Endothelial cell of umbilical vein (primary cell): ENCODE measurements around the gene CIDEC. TPM values are rescaled to one million over a fixed set of nuclear protein-coding genes. Genes with fewer than 3 reads are reported as not detected.

ENCODE experiments used
- BruUV-seq: library from RNA; stranded (reverse); fragments of 400-500 nt; replicated peaks from 2 replicates; lab custom pipeline; 2021; lab: Mats Ljungman, UMichigan
- CTCF ChIA-PET: fragments of 300-600, 350-600 bp; sonication (Branson Sonifier 250); formaldehyde crosslinking; loops from one replicate; lab custom pipeline; 2021; ENCODE audit warnings: antibody characterized with exemption, inconsistent platforms; lab: Charles Lee
- POLR2A ChIA-PET: fragments of 300-600, 350-600 bp; sonication (Branson Sonifier 250); formaldehyde crosslinking; loops from one replicate; lab custom pipeline; 2021; ENCODE audit warnings: antibody characterized with exemption, inconsistent platforms; lab: Charles Lee
- DNase-seq: peaks from one replicate; pipeline ENCODE4 v3.0.0-alpha.2; 2011; ENCODE audit warnings: low read depth, low spot score
- FAIRE-seq: peaks from 2 replicates; lab custom pipeline; 2011; peaks lifted over from hg19 to GRCh38; lab: Jason Lieb, UNC
- H2AFZ ChIP-seq: 2 replicates; pipeline ENCODE4 v1.6.0; 2012; ENCODE audit warnings: low read depth, low read length, control low read depth, inconsistent platforms
- H3K27ac ChIP-seq: 2 replicates; pipeline ENCODE4 v1.5.1; 2011; ENCODE audit warnings: low read depth, mild to moderate bottlenecking, control low read depth, low read length, moderate library complexity; ENCODE audit not compliant: insufficient read depth
- H3K27me3 ChIP-seq, 2 experiments: 2 replicates each; pipeline versions ENCODE4 v1.6.0 to v1.6.1; 2011; ENCODE audit warnings: low read length in 2 of 2, mixed read lengths in 1 of 2; ENCODE audit not compliant: control insufficient read depth in 2 of 2, insufficient read depth in 2 of 2
- H3K36me3 ChIP-seq, 2 experiments: 2 replicates in 1 of 2; 3 replicates in 1 of 2; pipeline ENCODE4 v1.5.1; 2011; ENCODE audit warnings: low read length in 2 of 2, mild to moderate bottlenecking in 1 of 2, moderate library complexity in 1 of 2; ENCODE audit not compliant: control insufficient read depth in 2 of 2, insufficient read depth in 2 of 2; ENCODE audit errors: extremely low read depth in 1 of 2
- H3K4me1 ChIP-seq: 3 replicates; pipeline ENCODE4 v1.5.1; 2011; ENCODE audit warnings: mild to moderate bottlenecking, low read length; ENCODE audit not compliant: control insufficient read depth, insufficient read depth; ENCODE audit errors: extremely low read depth
- H3K4me2 ChIP-seq: 2 replicates; pipeline ENCODE4 v1.6.1; 2011; ENCODE audit warnings: low read length, control low read depth, mixed read lengths; ENCODE audit not compliant: insufficient read depth
- H3K4me3 ChIP-seq, 3 experiments: fragments of 200-600 bp in 1 of 3; sonication (generic), shearing (Covaris generic) in 1 of 3; replicated peaks in 1 of 3; 2 replicates each; pipeline ENCODE4 v1.5.1; 2011 to 2016; ENCODE audit warnings: control low read depth in 3 of 3, low read length in 3 of 3, mild to moderate bottlenecking in 2 of 3, inconsistent platforms in 1 of 3, low read depth in 1 of 3, moderate library complexity in 1 of 3; ENCODE audit not compliant: insufficient read depth in 1 of 3
- H3K79me2 ChIP-seq: 2 replicates; pipeline ENCODE4 v1.6.0; 2012; ENCODE audit warnings: low read length, inconsistent platforms; ENCODE audit not compliant: control insufficient read depth, insufficient read depth
- H3K9ac ChIP-seq: replicated peaks from 2 replicates; pipeline ENCODE3; 2011; ENCODE audit warnings: low read length, control low read depth; ENCODE audit not compliant: insufficient read depth; ENCODE audit errors: extremely low read depth
- H3K9me1 ChIP-seq: replicated peaks from 3 replicates; pipeline ENCODE4 v1.6.0; 2011; ENCODE audit warnings: mild to moderate bottlenecking, low read length; ENCODE audit not compliant: control insufficient read depth, insufficient read depth; ENCODE audit errors: extremely low read depth
- H3K9me3 ChIP-seq: replicated peaks from 2 replicates; pipeline ENCODE4 v1.5.1; 2012; ENCODE audit warnings: low read length, inconsistent platforms; ENCODE audit not compliant: control insufficient read depth, insufficient read depth
- H4K20me1 ChIP-seq: replicated peaks from 2 replicates; pipeline ENCODE3; 2011; ENCODE audit warnings: mild to moderate bottlenecking, low read length; ENCODE audit not compliant: control insufficient read depth, insufficient read depth; ENCODE audit errors: extremely low read depth
- CTCF ChIP-seq, 2 donors: IDR thresholded peaks; 1 replicate in 1 of 2; 2 replicates in 1 of 2; pipeline ENCODE4 v1.5.1; 2011; ENCODE audit warnings: low read length in 2 of 2, mild to moderate bottlenecking in 2 of 2, moderate library complexity in 2 of 2, control low read depth in 1 of 2, inconsistent platforms in 1 of 2, low read depth in 1 of 2; ENCODE audit not compliant: insufficient read depth in 1 of 2; ENCODE audit errors: extremely low read depth in 1 of 2
- EZH2 ChIP-seq: IDR thresholded peaks from 2 replicates; pipeline ENCODE4 v1.6.1; 2012; ENCODE audit warnings: borderline replicate concordance, low read depth, mild to moderate bottlenecking, moderate library complexity, low read length, inconsistent platforms; ENCODE audit not compliant: severe bottlenecking
- FOS ChIP-seq: IDR thresholded peaks from 2 replicates; pipeline ENCODE4 v1.6.1; 2011; ENCODE audit warnings: mild to moderate bottlenecking, low read length, moderate library complexity, borderline replicate concordance; ENCODE audit not compliant: insufficient read depth
- GATA2 ChIP-seq: IDR thresholded peaks from 2 replicates; pipeline ENCODE4 v1.7.0; 2011; ENCODE audit warnings: low read depth, mild to moderate bottlenecking, moderate library complexity, mixed read lengths, low read length; ENCODE audit not compliant: insufficient read length, insufficient read depth
- MAX ChIP-seq: IDR thresholded peaks from 2 replicates; pipeline ENCODE4 v1.6.1; 2011; ENCODE audit not compliant: insufficient read depth, insufficient read length
- MYC ChIP-seq: IDR thresholded peaks from one replicate; pipeline ENCODE4 v1.6.1; 2011; ENCODE audit warnings: mild to moderate bottlenecking, low read depth, low read length
- POLR2A ChIP-seq: IDR thresholded peaks from 2 replicates; pipeline ENCODE4 v1.6.1; 2012; ENCODE audit warnings: low read depth, mild to moderate bottlenecking, control low read depth, low read length
- dilution Hi-C: fragments of 300-500 bp; cut with MboI; formaldehyde crosslinking; loops from one replicate; pipeline ENCODE4 v1.15.0; 2019; ENCODE audit warnings: low sequenced_read_pairs; ENCODE audit not compliant: extremely low pct_ligation_motif_present
- intact Hi-C: fragments of 100-400 bp; cut with micrococcal nuclease; formaldehyde crosslinking; loops from one replicate; pipeline ENCODE4 v1.10.0; 2022
- polyA plus RNA-seq, 4 experiments: library from polyadenylated mRNA; depleted of rRNA in 3 of 4; stranded (reverse) in 3 of 4; unstranded in 1 of 4; fragments of >200 nt; gene quantifications; 2 replicates each; pipeline versions ENCODE4 v1.2.1 to v1.2.3, GENCODE V29; 2011 to 2012; ENCODE audit warnings: missing spikeins in 1 of 4
- total RNA-seq: library from RNA; stranded (reverse); gene quantifications from 2 replicates; pipeline ENCODE4 v1.2.3, GENCODE V29; 2021

CIDEC gene
- total and polyA plus RNA-seq, 2 donors (not counting 3 experiments of a cell fraction or from before 2014, with no cell fraction given), result 0.14 TPM; not detected in 1

GRCh38 chr3:9928158-9928557, 48.1 kb upstream of the CIDEC start:
- Histone ChIP-seq H3K4me1 (peaks cover 7% of the 10 kb centered on the region), H3K79me2 (no peaks in the 10 kb centered on the region), H3K9me1 (no peaks in the 10 kb centered on the region), H3K4me3 (no peak overlapping the region), H3K4me2 (no peak overlapping the region), H3K9me3 (no peaks in the 10 kb centered on the region), H4K20me1 (no peaks in the 10 kb centered on the region), H3K9ac (no peak overlapping the region), H2AFZ (no peak overlapping the region), H3K27me3 (no peaks in the 10 kb centered on the region), H3K27ac (no peak overlapping the region), H3K36me3 (peaks cover 0 to 4% of the 10 kb centered on the region in 2 experiments)
- POLR2A ChIA-PET, result no interaction called here
- TF ChIP-seq CTCF (IDR thresholded peaks at IDR 0.05; ENCODE audit: extremely low read depth in 1 of 2, insufficient read depth in 1 of 2, low read depth in 1 of 2, low read length in 2 of 2) (no peak), GATA2 (no peak), MYC (no peak)
- CTCF ChIA-PET, result no interaction called here
- FAIRE-seq (no peak), DNase-seq (no peak)
- dilution Hi-C loops (no loop called here), intact Hi-C loops (no loop called here)
- no TSS peak for BruUV-seq

GRCh38 chr3:9918261-9919038, 38.4 kb upstream of the CIDEC start:
- ChIA-PET CTCF (no interaction called here), POLR2A (no interaction called here)
- Histone ChIP-seq H3K79me2 (no peaks in the 10 kb centered on the region), H3K9ac (no peak overlapping the region), H3K4me1 (peaks cover 13% of the 10 kb centered on the region), H3K27ac (no peak overlapping the region), H3K9me1 (no peaks in the 10 kb centered on the region), H3K9me3 (no peaks in the 10 kb centered on the region), H3K27me3 (no peaks in the 10 kb centered on the region), H2AFZ (no peak overlapping the region), H3K4me3 (no peak overlapping the region), H4K20me1 (no peaks in the 10 kb centered on the region), H3K36me3 (no peaks in the 10 kb centered on the region), H3K4me2 (no peak overlapping the region)
- no TSS peak for BruUV-seq
- DNase-seq (no peak), FAIRE-seq (no peak)
- dilution Hi-C loops, result no loop called here
- intact Hi-C loops, result no loop called here
- no peak for TF ChIP-seq GATA2
- no peak for TF ChIP-seq POLR2A
- no peak for TF ChIP-seq EZH2
- no peak for TF ChIP-seq CTCF (IDR thresholded peaks at IDR 0.05; ENCODE audit: extremely low read depth in 1 of 2, insufficient read depth in 1 of 2, low read depth in 1 of 2, low read length in 2 of 2)
- no peak for TF ChIP-seq FOS
- no peak for TF ChIP-seq MYC
- TF ChIP-seq MAX, result no peak
